GM18502 (cell line): ENCODE data around the gene HOXA11.

ENCODE experiments used
- ATAC-seq: cut with Tn5 transposase; IDR thresholded peaks from one replicate; pipeline ENCODE4 v1.9.1; 2021; ENCODE audit warnings: mild to moderate bottlenecking; ENCODE audit not compliant: unreplicated experiment, poor library complexity

Gene HOXA11

GRCh38 chr7:27182285-27182841 lies 2.7 kb downstream of the HOXA11 start:
- no peak for ATAC-seq

- ATAC-seq = no peak
Measured at GRCh38 chr7:27181795-27182275, 3.2 kb downstream of the HOXA11 start.

DNA sequence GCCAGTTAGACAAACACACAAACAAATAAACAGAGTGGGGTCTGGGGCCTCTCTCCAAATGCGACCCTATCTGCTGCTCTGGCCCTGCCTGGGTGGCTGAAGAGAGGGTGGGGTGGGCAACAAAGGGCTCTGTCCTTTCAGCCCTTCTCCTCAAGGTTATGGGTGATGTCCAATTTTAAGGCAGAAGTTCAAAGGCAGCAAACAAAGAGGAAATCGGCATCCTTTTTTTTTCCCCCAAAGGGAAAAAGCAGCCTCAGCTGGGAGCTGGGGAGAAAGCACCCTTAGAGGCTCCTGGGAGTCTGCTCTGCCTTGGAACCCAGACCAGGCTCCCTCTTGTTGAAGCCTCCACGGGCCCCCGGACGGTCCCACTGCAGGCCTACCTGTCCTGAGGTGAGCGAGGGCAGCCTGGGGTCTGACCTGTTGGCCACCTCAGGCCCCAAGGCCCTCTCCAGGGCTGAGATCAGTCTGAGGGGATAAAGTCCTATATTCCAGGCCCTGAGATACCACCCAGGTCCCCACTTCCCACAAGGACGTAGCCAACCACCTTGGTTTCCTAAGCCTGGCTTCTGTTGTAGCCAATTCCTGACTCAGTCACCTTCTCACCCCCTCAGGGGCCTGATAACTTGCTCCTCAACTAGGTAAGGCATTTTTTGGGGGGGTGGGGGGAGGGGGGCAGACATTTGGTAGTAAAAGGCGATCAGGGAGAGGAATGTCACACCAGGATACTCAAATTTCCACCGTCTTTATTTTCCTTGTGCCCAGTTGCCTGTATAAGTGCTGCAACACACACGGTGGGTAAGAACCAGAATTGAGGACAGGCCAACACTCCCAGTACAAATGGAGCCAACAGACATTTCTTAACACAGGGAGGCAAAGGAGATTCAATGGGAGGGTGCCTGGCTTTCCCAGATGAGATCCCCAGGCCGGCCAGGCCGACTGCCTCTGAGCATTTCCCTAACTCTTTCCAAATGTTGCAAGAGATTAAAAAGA lies 4.3 kb downstream of the HOXA11 start:
- no peak for ATAC-seq

DNA sequence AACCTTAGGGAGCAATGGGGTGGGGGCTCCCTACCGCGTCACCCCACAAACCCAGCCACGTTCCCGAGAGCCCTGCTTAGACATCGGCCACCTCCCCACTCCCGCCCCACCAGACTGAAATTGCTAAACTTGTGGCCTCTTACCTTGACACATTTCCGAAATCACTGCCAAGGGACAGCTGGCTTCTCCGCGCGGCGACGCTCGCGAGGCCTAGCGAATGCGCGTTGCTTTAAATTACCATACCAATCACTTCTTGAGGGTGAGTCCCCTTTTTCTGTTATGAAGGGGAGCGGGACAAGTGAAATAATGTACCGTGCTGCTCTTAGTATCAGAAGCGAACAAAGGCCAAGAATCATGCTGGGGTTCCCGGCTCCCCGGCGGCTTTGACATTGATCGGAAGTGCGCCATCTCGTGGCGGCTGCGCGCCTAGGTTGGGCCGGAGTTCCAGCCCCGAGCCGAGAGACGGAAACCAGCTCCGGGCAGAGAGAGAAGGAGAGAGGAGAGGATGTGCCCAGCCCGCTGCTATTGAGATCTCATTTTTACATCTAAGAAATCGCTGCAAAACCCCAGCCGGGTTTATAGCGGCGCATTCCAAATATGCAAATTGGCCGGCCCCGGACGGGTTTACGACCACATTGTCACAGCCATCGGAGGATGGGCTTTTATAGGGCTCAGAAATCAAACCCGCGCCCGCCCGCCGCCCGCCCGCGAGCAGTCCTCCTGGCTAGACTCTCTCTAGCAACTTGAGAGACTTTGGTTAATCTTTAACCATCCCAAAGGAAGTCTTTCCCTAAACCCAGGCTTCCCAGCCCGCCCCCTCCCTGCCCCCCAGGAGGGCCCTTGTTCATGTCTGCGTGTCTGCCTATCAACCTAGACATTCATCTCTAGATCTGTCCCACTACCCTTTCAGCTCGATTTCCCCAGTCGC lies 5.3 kb downstream of the HOXA11 start:
- ATAC-seq = no peak

DNA sequence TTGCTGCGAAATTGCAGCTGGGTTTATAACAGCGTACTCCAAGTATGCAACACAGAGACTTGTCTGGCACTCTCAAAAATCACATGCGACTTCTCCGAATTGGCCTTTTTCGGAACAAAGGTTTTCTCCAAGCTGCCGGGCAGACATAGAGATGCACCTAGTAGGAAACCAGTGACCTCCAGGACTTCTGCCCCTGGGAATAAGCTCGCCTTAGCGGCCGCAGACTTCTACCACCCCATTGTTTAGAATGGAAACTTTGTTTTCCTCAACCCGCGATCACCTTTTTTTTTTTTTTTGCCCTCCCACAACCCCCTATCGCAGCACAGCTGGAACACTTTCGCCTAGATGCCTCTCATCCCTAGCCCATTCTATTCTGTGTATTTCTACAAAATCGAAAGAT lies 6.0 kb downstream of the HOXA11 start:
- ATAC-seq = no peak

DNA sequence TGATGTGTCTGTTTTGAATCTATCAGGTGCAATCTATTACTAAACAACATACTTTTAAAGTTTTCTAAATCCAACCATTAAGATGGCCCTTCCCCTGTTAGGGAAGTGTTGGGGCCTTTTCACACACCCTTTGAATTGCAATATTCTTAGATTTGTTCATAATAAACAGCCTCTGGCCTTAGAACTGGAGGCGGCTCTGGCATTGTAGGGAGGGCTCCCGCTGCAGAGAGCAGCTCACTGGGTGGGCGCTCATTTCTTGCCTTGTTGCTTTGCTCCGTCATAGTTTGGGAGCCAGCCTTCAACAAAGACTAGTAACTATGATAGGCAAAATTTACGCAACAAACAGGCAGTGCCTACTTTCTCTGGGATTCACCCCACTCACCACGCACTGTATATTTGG lies 6.7 kb downstream of the HOXA11 start:
- ATAC-seq = no peak

GRCh38 chr7:27177795-27178320 lies 7.2 kb downstream of the HOXA11 start:
- no peak for ATAC-seq

DNA sequence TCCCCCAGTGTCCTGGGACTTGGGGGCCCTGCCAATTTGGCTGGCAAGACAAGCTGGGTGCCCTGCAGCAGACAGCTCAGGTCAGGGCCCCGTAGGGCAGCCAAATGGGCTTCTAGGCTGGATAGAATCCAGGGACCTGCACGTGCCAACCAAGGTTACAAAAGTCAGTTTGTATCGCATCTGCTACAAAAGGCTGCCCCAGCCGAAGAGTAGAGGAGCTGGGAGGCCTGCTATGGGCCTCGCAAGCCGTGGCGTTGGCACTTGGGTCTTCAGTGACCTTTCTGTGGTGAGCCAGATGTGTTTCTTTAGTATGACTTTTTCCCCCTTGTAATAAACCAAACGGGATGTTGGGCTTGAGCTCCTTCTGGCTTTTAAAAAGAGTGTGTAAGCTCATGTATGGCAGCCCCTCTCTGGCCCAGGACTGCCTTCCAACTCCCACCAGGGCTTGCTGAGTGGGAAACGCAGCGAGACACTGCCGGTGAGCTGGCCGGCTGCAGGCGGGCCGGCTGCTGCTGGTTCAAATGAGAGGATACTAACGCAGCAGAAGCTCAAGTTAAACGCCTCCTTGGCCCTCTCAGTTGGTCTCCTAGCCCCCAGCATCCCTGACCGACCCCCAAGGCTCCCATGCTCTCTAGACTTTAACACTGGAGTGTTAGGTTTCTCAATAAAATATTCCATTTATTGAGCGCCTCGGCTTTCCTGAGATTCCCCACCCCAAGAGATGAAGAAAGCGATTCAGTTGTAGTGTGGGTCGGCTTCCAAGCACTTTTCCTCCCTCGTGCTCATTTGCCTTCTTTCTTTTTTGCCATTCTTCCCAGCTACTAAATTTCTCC lies 7.9 kb downstream of the HOXA11 start:
- no peak for ATAC-seq

DNA sequence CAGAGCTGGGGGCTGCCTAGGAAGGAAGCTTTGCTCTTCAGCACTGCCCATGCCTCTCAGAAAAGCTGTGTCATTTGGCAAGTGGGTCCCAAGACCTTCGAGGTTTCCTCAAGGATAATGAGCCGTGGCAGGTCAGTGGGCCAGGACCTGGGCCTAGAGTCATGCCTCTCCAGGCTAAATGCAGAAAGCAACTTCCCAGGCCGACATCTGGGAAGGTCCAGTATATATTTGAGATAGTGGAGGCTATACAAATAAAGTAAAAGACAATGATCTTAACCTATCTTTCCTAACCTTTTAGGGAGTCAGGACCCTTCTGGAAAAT lies 8.5 kb downstream of the HOXA11 start:
- no peak for ATAC-seq

GRCh38 chr7:27175626-27176523 lies 9.2 kb downstream of the HOXA11 start:
- no peak for ATAC-seq

GRCh38 chr7:27174874-27175625 lies 10.0 kb downstream of the HOXA11 start:
- no peak for ATAC-seq

GRCh38 chr7:27173956-27174873 lies 10.8 kb downstream of the HOXA11 start, which contains the start of gene HOXA10:
Gene HOXA10 (minus strand): TSS chr7:27174320. CDS start chr7:27174306, 14 bp downstream.
- no peak for ATAC-seq

DNA sequence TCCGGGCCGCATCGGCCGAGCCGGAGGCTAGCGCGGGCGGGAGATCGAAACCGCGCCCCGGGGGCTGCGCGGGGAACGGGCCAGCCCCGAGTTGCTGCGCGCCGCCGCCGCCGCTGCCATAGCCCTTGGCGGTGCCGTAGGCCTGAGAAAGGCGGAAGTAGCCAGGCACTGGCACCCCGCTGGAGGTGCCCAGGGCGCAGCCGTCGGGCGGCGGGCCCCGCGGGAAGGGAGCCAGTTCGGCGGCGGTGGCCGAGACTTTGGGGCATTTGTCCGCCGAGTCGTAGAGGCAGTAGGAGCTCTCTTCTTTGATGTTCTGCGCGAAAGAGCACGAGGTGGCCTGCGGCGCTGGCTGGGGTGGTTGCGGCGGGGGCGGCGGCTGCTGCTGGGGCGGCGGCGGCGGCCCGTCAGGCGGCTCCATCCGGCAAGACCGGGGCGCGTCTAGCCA lies 11.5 kb downstream of the HOXA11 start:
- ATAC-seq = no peak

GRCh38 chr7:27172823-27173510 lies 12.1 kb downstream of the HOXA11 start:
- no peak for ATAC-seq

- no peak for ATAC-seq
Measured at GRCh38 chr7:27172315-27172774, 12.7 kb downstream of the HOXA11 start.
